ENCODE measurements around the gene MCM7.

GRCh38 chr7:100111914-100112313, 10.7 kb upstream of the MCM7 start:
- no peak for TF ChIP-seq CTCF (IDR thresholded peaks at IDR 0.05)
- no peak for TF ChIP-seq POLR2AphosphoS5 (IDR thresholded peaks at IDR 0.05)
- no peak for TF ChIP-seq POLR2A (IDR thresholded peaks at IDR 0.05)
